ENCODE measurements around the gene FLT3.

DNA sequence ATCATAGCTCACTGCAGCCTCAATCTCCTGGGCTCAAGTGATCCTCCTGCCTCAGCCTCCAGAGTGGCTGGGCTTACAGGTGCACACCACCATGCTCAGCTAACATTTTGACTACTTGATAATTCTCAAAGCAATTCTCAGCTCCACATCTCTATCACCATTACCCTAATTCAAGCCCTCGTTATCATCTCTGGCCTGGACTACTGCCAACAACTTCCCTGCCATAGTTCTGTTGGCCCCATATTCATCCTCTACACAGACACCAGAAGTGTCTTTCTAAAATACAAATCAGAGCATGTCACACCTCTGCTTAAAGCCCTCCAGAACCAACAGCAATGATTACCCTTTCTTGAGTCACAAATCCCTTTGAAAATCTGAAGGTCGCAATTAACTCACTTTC lies 7.9 kb downstream of the FLT3 start:
- TF ChIP-seq, protein P1, sequence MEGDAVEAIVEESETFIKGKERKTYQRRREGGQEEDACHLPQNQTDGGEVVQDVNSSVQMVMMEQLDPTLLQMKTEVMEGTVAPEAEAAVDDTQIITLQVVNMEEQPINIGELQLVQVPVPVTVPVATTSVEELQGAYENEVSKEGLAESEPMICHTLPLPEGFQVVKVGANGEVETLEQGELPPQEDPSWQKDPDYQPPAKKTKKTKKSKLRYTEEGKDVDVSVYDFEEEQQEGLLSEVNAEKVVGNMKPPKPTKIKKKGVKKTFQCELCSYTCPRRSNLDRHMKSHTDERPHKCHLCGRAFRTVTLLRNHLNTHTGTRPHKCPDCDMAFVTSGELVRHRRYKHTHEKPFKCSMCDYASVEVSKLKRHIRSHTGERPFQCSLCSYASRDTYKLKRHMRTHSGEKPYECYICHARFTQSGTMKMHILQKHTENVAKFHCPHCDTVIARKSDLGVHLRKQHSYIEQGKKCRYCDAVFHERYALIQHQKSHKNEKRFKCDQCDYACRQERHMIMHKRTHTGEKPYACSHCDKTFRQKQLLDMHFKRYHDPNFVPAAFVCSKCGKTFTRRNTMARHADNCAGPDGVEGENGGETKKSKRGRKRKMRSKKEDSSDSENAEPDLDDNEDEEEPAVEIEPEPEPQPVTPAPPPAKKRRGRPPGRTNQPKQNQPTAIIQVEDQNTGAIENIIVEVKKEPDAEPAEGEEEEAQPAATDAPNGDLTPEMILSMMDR (conservative IDR thresholded peaks at IDR 0.05) = no peak
- no peak for TF ChIP-seq ZFX (IDR thresholded peaks at IDR 0.05)

All from C4-2B (cell line).